HepG2 (cell line): ENCODE data around the gene RAB1B. TPM values are rescaled to one million over a fixed set of nuclear protein-coding genes. Genes with fewer than 3 reads are reported as not detected.
A peak's percentile ranks its signal among the peaks of the same experiment; 100 is the strongest.

Experiments
- AGO1 ChIP-seq: fragments of 200-400 bp; formaldehyde crosslinking; IDR thresholded peaks from 2 replicates; pipeline ENCODE4 v1.6.1; 2017; ENCODE audit warnings: mild to moderate bottlenecking, low read depth, low read length, moderate library complexity; ENCODE audit not compliant: poor library complexity, severe bottlenecking
- ETV6 ChIP-seq: sonication (generic); formaldehyde crosslinking; conservative IDR thresholded peaks from 2 replicates; pipeline ENCODE4 v1.4.0; 2020; ENCODE audit warnings: missing genetic modification reagents
- FOXA1 ChIP-seq, 2 experiments: fragments of 450-650 bp in 1 of 2; sonication (generic) in 1 of 2; formaldehyde crosslinking in 1 of 2; IDR thresholded peaks; 2 replicates each; pipeline versions ENCODE4 v1.4.0 to v1.6.1; 2016 to 2020; ENCODE audit warnings: missing genetic modification reagents in 1 of 2
- IRF2 ChIP-seq: IDR thresholded peaks from 2 replicates; pipeline ENCODE4 v1.6.1; 2018; ENCODE audit warnings: missing genetic modification reagents, missing compliant biosample characterization
- KLF13 ChIP-seq: sonication (generic); formaldehyde crosslinking; IDR thresholded peaks from 2 replicates; pipeline ENCODE4 v1.4.0; 2020; ENCODE audit warnings: mild to moderate bottlenecking, missing genetic modification reagents
- KLF6 ChIP-seq: IDR thresholded peaks from 2 replicates; pipeline ENCODE4 v1.8.0; 2016; ENCODE audit warnings: missing biosample characterization, missing genetic modification reagents
- MAZ ChIP-seq, 2 experiments: sonication (generic) in 1 of 2; formaldehyde crosslinking in 1 of 2; IDR thresholded peaks; 2 replicates each; pipeline versions ENCODE4 v1.5.0 to v1.6.1; 2012 to 2020; ENCODE audit warnings: low read depth in 2 of 2, mild to moderate bottlenecking in 2 of 2, borderline replicate concordance in 1 of 2, improper control_type of control experiment in 1 of 2, low read length in 1 of 2, missing genetic modification reagents in 1 of 2, moderate library complexity in 1 of 2
- MED1 ChIP-seq: sonication (generic); formaldehyde crosslinking; IDR thresholded peaks from 2 replicates; pipeline ENCODE4 v1.4.0; 2020; ENCODE audit warnings: missing genetic modification reagents
- MIER2 ChIP-seq: IDR thresholded peaks from 2 replicates; pipeline ENCODE4 v1.6.1; 2016; ENCODE audit warnings: missing biosample characterization, missing genetic modification reagents
- NR2F6 ChIP-seq, 2 experiments: IDR thresholded peaks; 2 replicates each; pipeline ENCODE4 v1.6.1; 2016; ENCODE audit warnings: antibody characterized with exemption in 1 of 2, mild to moderate bottlenecking in 1 of 2
- POLR2G ChIP-seq: fragments of 200-400 bp; formaldehyde crosslinking; IDR thresholded peaks from 2 replicates; pipeline ENCODE4 v1.6.1; 2018; ENCODE audit warnings: mild to moderate bottlenecking, low read depth, low read length, moderate library complexity
- RNF219 ChIP-seq: sonication (generic); formaldehyde crosslinking; IDR thresholded peaks from 2 replicates; pipeline ENCODE4 v1.5.0; 2020; ENCODE audit warnings: mild to moderate bottlenecking, missing genetic modification reagents
- SOX13 ChIP-seq, 3 experiments: fragments of 450-650 bp in 1 of 3; sonication (generic) in 1 of 3; formaldehyde crosslinking in 1 of 3; IDR thresholded peaks in 2 of 3; conservative IDR thresholded peaks in 1 of 3; 2 replicates each; pipeline versions ENCODE4 v1.5.0 to v1.6.1; 2016 to 2020; ENCODE audit warnings: antibody characterized with exemption in 1 of 3, mild to moderate bottlenecking in 1 of 3, missing compliant biosample characterization in 1 of 3, missing genetic modification reagents in 1 of 3, moderate library complexity in 1 of 3
- ZNF10 ChIP-seq: sonication (generic); formaldehyde crosslinking; IDR thresholded peaks from 2 replicates; pipeline ENCODE4 v1.4.0; 2020; ENCODE audit warnings: mild to moderate bottlenecking, low read depth, missing genetic modification reagents, borderline replicate concordance
- ZNF317 ChIP-seq: sonication (generic); formaldehyde crosslinking; IDR thresholded peaks from 2 replicates; pipeline ENCODE4 v1.5.0; 2020; ENCODE audit warnings: mild to moderate bottlenecking, missing genetic modification reagents
- ZNF746 ChIP-seq: sonication (generic); formaldehyde crosslinking; IDR thresholded peaks from 2 replicates; pipeline ENCODE4 v1.8.0; 2022; ENCODE audit warnings: mild to moderate bottlenecking, missing genetic modification reagents
- ZNF768 ChIP-seq: sonication (generic); formaldehyde crosslinking; IDR thresholded peaks from 2 replicates; pipeline ENCODE4 v1.4.0; 2020; ENCODE audit warnings: missing genetic modification reagents
- ZNF850 ChIP-seq: sonication (generic); formaldehyde crosslinking; conservative IDR thresholded peaks from 2 replicates; pipeline ENCODE4 v1.9.0; 2021; ENCODE audit warnings: mild to moderate bottlenecking, missing genetic modification reagents
- ZNF878 ChIP-seq: sonication (generic); formaldehyde crosslinking; IDR thresholded peaks from 2 replicates; pipeline ENCODE4 v1.8.1; 2023; ENCODE audit warnings: mild to moderate bottlenecking, missing genetic modification reagents, moderate library complexity
- polyA plus RNA-seq, 8 experiments: library from polyadenylated mRNA; depleted of rRNA in 3 of 8; stranded (reverse) in 7 of 8; unstranded in 1 of 8; fragments of >200 nt; fragmentation: Illumina TruSeq in 4 of 8; extraction: Trizol in 4 of 8; gene quantifications; 2 replicates each; pipeline versions ENCODE4 v1.2.1 to v1.2.3, GENCODE V29; 2011 to 2016; ENCODE audit warnings: low read depth in 4 of 8, missing spikeins in 1 of 8, mixed read lengths in 1 of 8; ENCODE audit not compliant: insufficient read depth in 1 of 8
- total RNA-seq, 5 experiments: library from RNA; depleted of rRNA; stranded (reverse); fragments of >200 nt; fragmentation: Illumina TruSeq; extraction: Trizol; gene quantifications; 2 replicates each; pipeline ENCODE4 v1.2.3, GENCODE V29; 2016; ENCODE audit warnings: low read depth in 1 of 5
- TF ChIP-seq, protein P1 (sequence below): sonication (generic); formaldehyde crosslinking; IDR thresholded peaks from 2 replicates; pipeline ENCODE4 v1.4.0; 2020; ENCODE audit warnings: missing genetic modification reagents
- TF ChIP-seq, protein P2 (sequence below): sonication (generic); formaldehyde crosslinking; IDR thresholded peaks from 2 replicates; pipeline ENCODE4 v1.4.0; 2020; ENCODE audit warnings: missing genetic modification reagents
- TF ChIP-seq, protein P3 (sequence below): sonication (generic); formaldehyde crosslinking; IDR thresholded peaks from 2 replicates; pipeline ENCODE4 v1.5.1; 2020; ENCODE audit warnings: missing genetic modification reagents, mild to moderate bottlenecking, borderline replicate concordance

RAB1B gene
- total and polyA plus RNA-seq, 2 of the 13 experiments (the other 11 are each of a cell fraction or from before 2014, with no cell fraction given), result 77.9 to 87.9 TPM

GRCh38 chr11:66312549-66313320 lies 44.3 kb downstream of the RAB1B start (continued):
- TF ChIP-seq MAZ (IDR thresholded peaks at IDR 0.05; ENCODE audit: borderline replicate concordance, low read depth, low read length) (peak; percentile 60; the same call in 1 of the 2 replicates), MAZ (CRISPR knock-in tag; IDR thresholded peaks at IDR 0.05; ENCODE audit: low read depth) (no peak), IRF2 (peak; percentile 11; the same call in 1 of the 2 replicates), AGO1 (no peak), KLF6 (CRISPR knock-in tag) (no peak), RNF219 (no peak), MED1 (peak; percentile 55), FOXA1 (IDR thresholded peaks at IDR 0.05) (no peak), FOXA1 (CRISPR knock-in tag; IDR thresholded peaks at IDR 0.05) (no peak), ZNF768 (CRISPR knock-in tag) (peak; percentile 69; the same call in 1 of the 2 replicates), ZNF317 (CRISPR knock-in tag) (peak; percentile 30; the same call in 1 of the 2 replicates), SOX13 (IDR thresholded peaks at IDR 0.05) (no peak), SOX13 (CRISPR knock-in tag; conservative IDR thresholded peaks at IDR 0.05 in 1 of 2, IDR thresholded peaks at IDR 0.05 in 1 of 2) (peak in 1 of 2 experiments; percentile 32; a peak in 1 of 4 replicates), KLF13 (CRISPR knock-in tag) (no peak), NR2F6 (IDR thresholded peaks at IDR 0.05) (no peak), NR2F6 (CRISPR knock-in tag; IDR thresholded peaks at IDR 0.05) (peak; percentile 28; the same call in 1 of the 2 replicates), ETV6 (CRISPR knock-in tag) (no peak), POLR2G (peak; percentile 60; the same call in 1 of the 2 replicates), ZNF10 (CRISPR knock-in tag) (no peak), ZNF746 (CRISPR knock-in tag) (peak; percentile 56; the same call in 1 of the 2 replicates), MIER2 (CRISPR knock-in tag) (peak; percentile 43; the same call in 1 of the 2 replicates), ZNF878 (CRISPR knock-in tag) (0 out of 2 replicates have a peak, but pooled peaks have one; percentile 14), ZNF850 (CRISPR knock-in tag) (peak; percentile 84; the same call in 1 of the 2 replicates)
- TF ChIP-seq, protein P1, sequence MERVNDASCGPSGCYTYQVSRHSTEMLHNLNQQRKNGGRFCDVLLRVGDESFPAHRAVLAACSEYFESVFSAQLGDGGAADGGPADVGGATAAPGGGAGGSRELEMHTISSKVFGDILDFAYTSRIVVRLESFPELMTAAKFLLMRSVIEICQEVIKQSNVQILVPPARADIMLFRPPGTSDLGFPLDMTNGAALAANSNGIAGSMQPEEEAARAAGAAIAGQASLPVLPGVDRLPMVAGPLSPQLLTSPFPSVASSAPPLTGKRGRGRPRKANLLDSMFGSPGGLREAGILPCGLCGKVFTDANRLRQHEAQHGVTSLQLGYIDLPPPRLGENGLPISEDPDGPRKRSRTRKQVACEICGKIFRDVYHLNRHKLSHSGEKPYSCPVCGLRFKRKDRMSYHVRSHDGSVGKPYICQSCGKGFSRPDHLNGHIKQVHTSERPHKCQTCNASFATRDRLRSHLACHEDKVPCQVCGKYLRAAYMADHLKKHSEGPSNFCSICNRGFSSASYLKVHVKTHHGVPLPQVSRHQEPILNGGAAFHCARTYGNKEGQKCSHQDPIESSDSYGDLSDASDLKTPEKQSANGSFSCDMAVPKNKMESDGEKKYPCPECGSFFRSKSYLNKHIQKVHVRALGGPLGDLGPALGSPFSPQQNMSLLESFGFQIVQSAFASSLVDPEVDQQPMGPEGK (CRISPR knock-in tag), result peak; percentile 30
- TF ChIP-seq, protein P2, sequence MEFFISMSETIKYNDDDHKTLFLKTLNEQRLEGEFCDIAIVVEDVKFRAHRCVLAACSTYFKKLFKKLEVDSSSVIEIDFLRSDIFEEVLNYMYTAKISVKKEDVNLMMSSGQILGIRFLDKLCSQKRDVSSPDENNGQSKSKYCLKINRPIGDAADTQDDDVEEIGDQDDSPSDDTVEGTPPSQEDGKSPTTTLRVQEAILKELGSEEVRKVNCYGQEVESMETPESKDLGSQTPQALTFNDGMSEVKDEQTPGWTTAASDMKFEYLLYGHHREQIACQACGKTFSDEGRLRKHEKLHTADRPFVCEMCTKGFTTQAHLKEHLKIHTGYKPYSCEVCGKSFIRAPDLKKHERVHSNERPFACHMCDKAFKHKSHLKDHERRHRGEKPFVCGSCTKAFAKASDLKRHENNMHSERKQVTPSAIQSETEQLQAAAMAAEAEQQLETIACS (CRISPR knock-in tag), result no peak
- TF ChIP-seq, protein P3, sequence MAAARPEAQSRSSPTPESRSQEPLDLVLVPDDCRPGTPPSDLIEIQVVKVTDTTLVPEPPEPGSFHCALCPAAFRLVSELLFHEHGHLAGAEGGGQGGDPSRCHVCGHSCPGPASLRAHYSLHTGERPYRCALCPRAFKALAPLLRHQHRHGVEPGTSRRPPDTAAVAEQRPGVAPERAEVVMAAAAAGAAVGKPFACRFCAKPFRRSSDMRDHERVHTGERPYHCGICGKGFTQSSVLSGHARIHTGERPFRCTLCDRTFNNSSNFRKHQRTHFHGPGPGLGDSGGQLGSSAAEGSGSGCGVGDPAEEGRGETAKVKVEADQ (CRISPR knock-in tag), result no peak
